Natural killer cell (primary cell): Measurements from ENCODE around the gene SLC43A3. TPM values are rescaled to one million over a fixed set of nuclear protein-coding genes. Genes with fewer than 3 reads are reported as not detected.

ENCODE experiments used
- ATAC-seq, 3 donors: fragments of 150-1000 bp in 2 of 3; fragments of 200-7000 bp in 1 of 3; cut with Tn5 transposase; 1 replicate in 1 of 3; 2 replicates in 2 of 3; pipeline ENCODE4 v1.10.0; 2021; ENCODE audit warnings: mild to moderate bottlenecking in 2 of 3, moderate library complexity in 2 of 3
- DNase-seq, 2 donors: peaks; one replicate each; pipeline versions ENCODE4 v3.0.0 to v3.0.0-alpha.2; 2013 to 2021; ENCODE audit warnings: mixed read lengths in 1 of 2
- H3K27ac ChIP-seq: one replicate; pipeline ENCODE4 v1.5.1; 2013; ENCODE audit warnings: mild to moderate bottlenecking, low read length
- H3K27me3 ChIP-seq: one replicate; pipeline ENCODE4 v1.6.1; 2013; ENCODE audit warnings: low read length; ENCODE audit not compliant: control insufficient read depth, insufficient read depth
- H3K36me3 ChIP-seq: one replicate; pipeline ENCODE4 v1.6.1; 2013; ENCODE audit warnings: low read length; ENCODE audit not compliant: control insufficient read depth, insufficient read depth
- H3K4me1 ChIP-seq: one replicate; pipeline ENCODE4 v1.6.1; 2013; ENCODE audit warnings: low read length; ENCODE audit not compliant: control insufficient read depth, insufficient read depth
- H3K4me3 ChIP-seq: one replicate; pipeline ENCODE4 v1.5.1; 2013; ENCODE audit warnings: low read length
- H3K9me3 ChIP-seq: one replicate; pipeline ENCODE4 v1.6.1; 2013; ENCODE audit warnings: low read length; ENCODE audit not compliant: control insufficient read depth, insufficient read depth
- H3K27ac Mint-ChIP-seq, 2 donors: one replicate each; pipeline ENCODE4 v1.8.0; 2022; ENCODE audit warnings: mild to moderate bottlenecking in 2 of 2, mixed read lengths in 2 of 2, moderate library complexity in 1 of 2
- H3K27me3 Mint-ChIP-seq, 2 donors: one replicate each; pipeline ENCODE4 v1.8.0; 2022; ENCODE audit warnings: low read depth in 2 of 2, mixed read lengths in 2 of 2
- H3K36me3 Mint-ChIP-seq: one replicate; pipeline ENCODE4 v1.8.0; 2022; ENCODE audit warnings: mixed read lengths
- H3K4me1 Mint-ChIP-seq, 2 donors: one replicate each; pipeline ENCODE4 v1.8.0; 2022; ENCODE audit warnings: mixed read lengths in 2 of 2
- H3K4me3 Mint-ChIP-seq: one replicate; pipeline ENCODE4 v1.8.0; 2022; ENCODE audit warnings: mild to moderate bottlenecking, moderate library complexity, mixed read lengths
- H3K9me3 Mint-ChIP-seq, 2 donors: one replicate each; pipeline ENCODE4 v1.8.0; 2022; ENCODE audit warnings: mixed read lengths in 2 of 2
- WGBS: methylation state at CpG from one replicate; pipeline ENCODE4 v1.1.7; 2013; ENCODE audit warnings: missing lambda C conversion rate; ENCODE audit not compliant: insufficient coverage; 5-methylcytosine and 5-hydroxymethylcytosine counted together
- intact Hi-C: fragments of 100-400 bp; cut with micrococcal nuclease; formaldehyde crosslinking; loops from one replicate; pipeline ENCODE4 v1.14.2; 2022
- total RNA-seq, 4 donors: library from RNA; stranded (reverse); fragments of 120-200 nt in 1 of 4; gene quantifications; one replicate each; pipeline versions ENCODE4 v1.2.3 to v1.2.4, GENCODE V29; 2013 to 2022
- TF ChIP-seq, protein P1 (sequence below): fragments of 200-600 bp; IDR thresholded peaks from one replicate; pipeline ENCODE4 v1.8.0; 2022; ENCODE audit warnings: antibody characterized with exemption

The SLC43A3 gene
- total RNA-seq, 3 donors from 2014 or later (not counting 1 experiment from before 2014, with no cell fraction given) = 17.0 to 22.2 (median 20.7) TPM

DNA sequence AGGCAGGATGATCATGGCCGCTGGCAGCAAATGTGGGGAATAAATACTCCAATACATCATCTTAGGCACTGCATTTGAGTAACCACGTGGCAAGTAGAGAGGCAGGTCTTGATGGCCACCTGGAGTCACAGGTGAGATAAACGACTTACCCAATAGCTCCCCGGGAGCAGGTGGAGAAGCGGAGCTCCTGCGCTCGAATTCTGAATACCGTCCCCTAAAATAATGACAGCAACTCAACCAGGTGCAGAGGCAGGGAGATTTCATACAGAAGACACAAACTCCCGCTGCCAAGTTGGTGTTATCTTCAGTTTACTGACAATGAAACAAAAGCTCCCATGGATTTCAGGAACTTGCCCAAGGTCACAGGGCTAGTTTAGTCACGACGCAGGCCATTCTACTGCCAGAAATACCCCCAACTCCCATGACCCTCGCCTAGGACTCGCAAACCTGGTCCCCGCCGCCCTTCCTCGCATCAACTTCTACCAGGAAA lies 437 bp downstream of the SLC43A3 start:
- DNase-seq (peak in 1 of 2 donors; percentile 41), ATAC-seq (no peak)
- Mint-ChIP-seq H3K36me3 (no peaks in the 10 kb centered on the region), H3K27ac (peak overlapping the region; percentile 79 to 90), H3K9me3 (no peaks in the 10 kb centered on the region), H3K27me3 (peaks cover 0 to 7% of the 10 kb centered on the region in 2 donors), H3K4me3 (peak overlapping the region; percentile 91), H3K4me1 (peaks cover 47 to 56% of the 10 kb centered on the region in 2 donors)
- 19% methylated on average over 16 of the region's 16 CpGs for WGBS
- no peaks in the 10 kb centered on the region for H3K36me3 ChIP-seq
- peak overlapping the region; percentile 45 for H3K27ac ChIP-seq
- H3K9me3 ChIP-seq = no peaks in the 10 kb centered on the region
- peaks cover 53% of the 10 kb centered on the region for H3K4me1 ChIP-seq
- TF ChIP-seq, protein P1, sequence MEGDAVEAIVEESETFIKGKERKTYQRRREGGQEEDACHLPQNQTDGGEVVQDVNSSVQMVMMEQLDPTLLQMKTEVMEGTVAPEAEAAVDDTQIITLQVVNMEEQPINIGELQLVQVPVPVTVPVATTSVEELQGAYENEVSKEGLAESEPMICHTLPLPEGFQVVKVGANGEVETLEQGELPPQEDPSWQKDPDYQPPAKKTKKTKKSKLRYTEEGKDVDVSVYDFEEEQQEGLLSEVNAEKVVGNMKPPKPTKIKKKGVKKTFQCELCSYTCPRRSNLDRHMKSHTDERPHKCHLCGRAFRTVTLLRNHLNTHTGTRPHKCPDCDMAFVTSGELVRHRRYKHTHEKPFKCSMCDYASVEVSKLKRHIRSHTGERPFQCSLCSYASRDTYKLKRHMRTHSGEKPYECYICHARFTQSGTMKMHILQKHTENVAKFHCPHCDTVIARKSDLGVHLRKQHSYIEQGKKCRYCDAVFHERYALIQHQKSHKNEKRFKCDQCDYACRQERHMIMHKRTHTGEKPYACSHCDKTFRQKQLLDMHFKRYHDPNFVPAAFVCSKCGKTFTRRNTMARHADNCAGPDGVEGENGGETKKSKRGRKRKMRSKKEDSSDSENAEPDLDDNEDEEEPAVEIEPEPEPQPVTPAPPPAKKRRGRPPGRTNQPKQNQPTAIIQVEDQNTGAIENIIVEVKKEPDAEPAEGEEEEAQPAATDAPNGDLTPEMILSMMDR = no peak
- no peaks in the 10 kb centered on the region for H3K27me3 ChIP-seq
- intact Hi-C loops = loop anchor here (5.0 kb wide), 1 partner anchor 89 kb away; the partner anchor contains the start of genes P2RX3 and SSRP1
- peak overlapping the region; percentile 48 for H3K4me3 ChIP-seq

GRCh38 chr11:57425565-57426438 lies 1.1 kb downstream of the SLC43A3 start:
- ATAC-seq (no peak), DNase-seq (peak in 1 of 2 donors; percentile 17)
- intact Hi-C loops = loop anchor here (5.0 kb wide), 1 partner anchor 89 kb away; the partner anchor contains the start of genes P2RX3 and SSRP1
- Histone ChIP-seq H3K27me3 (no peaks in the 10 kb centered on the region), H3K36me3 (no peaks in the 10 kb centered on the region), H3K4me3 (peak overlapping the region; percentile 48), H3K27ac (peak overlapping the region; percentile 65), H3K4me1 (peaks cover 60% of the 10 kb centered on the region), H3K9me3 (no peaks in the 10 kb centered on the region)
- TF ChIP-seq, protein P1 = no peak
- H3K27me3 Mint-ChIP-seq = peaks cover 0 to 7% of the 10 kb centered on the region in 2 donors
- no peaks in the 10 kb centered on the region for H3K36me3 Mint-ChIP-seq
- H3K4me3 Mint-ChIP-seq = peak overlapping the region; percentile 91
- H3K4me1 Mint-ChIP-seq = peaks cover 54 to 63% of the 10 kb centered on the region in 2 donors
- H3K9me3 Mint-ChIP-seq = no peaks in the 10 kb centered on the region
- 67% methylated on average over 15 of the region's 15 CpGs for WGBS
- H3K27ac Mint-ChIP-seq = peak overlapping the region; percentile 79 to 90

DNA sequence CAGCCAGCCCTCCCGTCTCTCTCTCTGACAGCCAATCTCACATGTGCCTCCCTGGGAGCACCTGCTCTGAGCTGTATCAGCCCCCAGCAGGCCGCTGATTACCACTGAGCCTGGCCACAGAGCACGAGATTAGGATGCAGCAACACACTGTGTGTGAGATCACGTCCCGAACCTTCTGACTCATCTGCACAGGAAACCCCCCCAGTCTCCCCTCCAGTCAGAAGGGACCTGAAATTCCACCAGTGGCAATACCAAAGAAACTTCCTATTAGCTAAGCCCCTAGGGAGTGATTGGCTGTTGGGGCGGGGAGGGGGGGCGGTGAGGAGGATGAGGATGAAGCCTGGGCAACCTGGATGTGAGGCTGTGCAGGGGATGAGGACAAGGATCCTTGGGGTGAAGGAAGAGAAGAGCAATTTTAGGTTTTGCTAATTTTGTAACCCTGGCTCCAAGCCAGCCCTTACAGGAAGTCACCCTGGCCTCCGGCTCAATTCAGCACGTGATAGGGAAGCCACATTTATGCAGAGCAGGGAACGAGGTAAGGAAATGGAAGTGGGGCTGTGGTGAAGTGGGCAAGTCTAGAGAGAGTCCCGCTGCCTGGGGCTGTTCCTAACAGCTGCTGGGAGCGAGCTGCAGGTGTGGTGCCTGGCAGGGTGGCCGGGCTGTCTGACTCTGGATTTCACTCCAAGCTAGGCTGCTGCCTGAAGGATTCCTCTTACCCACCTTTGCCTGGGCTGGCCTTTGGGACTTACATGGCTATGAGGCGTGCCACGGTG lies 1.9 kb downstream of the SLC43A3 start:
- Histone ChIP-seq H3K4me1 (peaks cover 60% of the 10 kb centered on the region), H3K27me3 (no peaks in the 10 kb centered on the region), H3K27ac (peak overlapping the region; percentile 65), H3K36me3 (peaks cover 2% of the 10 kb centered on the region), H3K4me3 (no peak overlapping the region), H3K9me3 (no peaks in the 10 kb centered on the region)
- Mint-ChIP-seq H3K36me3 (no peaks in the 10 kb centered on the region), H3K27ac (peak overlapping the region; percentile 79 to 90), H3K9me3 (no peaks in the 10 kb centered on the region), H3K4me1 (peaks cover 54 to 65% of the 10 kb centered on the region in 2 donors), H3K4me3 (peak overlapping the region; percentile 71), H3K27me3 (peaks cover 0 to 7% of the 10 kb centered on the region in 2 donors)
- TF ChIP-seq, protein P1 = no peak
- DNase-seq = peak; percentile 77 to 92
- peak; percentile 80 to 92 (median 86) for ATAC-seq
- 13% methylated on average over 15 of the region's 15 CpGs for WGBS
- intact Hi-C loops = loop anchor here (5.0 kb wide), 1 partner anchor 88 kb away; the partner anchor contains the start of genes P2RX3 and SSRP1
